ENCODE measurements around the gene TMEM214. TPM values are rescaled to one million over a fixed set of nuclear protein-coding genes. Genes with fewer than 3 reads are reported as not detected.

The TMEM214 gene
- total and polyA plus RNA-seq, 2 of the 8 experiments (the other 6 are each of a cell fraction or from before 2014, with no cell fraction given) = 49.7 to 71.0 TPM

- Histone ChIP-seq H3K18ac (ENCODE audit: extremely low read depth, low read length) (no peak overlapping the region), H4K91ac (replicated peaks; ENCODE audit: insufficient read length, low read length) (no peak overlapping the region), H3K4ac (replicated peaks; ENCODE audit: insufficient read length, low read depth, low read length) (no peak overlapping the region), H3K23me2 (ENCODE audit: low read depth, low read length) (no peaks in the 10 kb centered on the region; the same call in 1 of the 2 replicates), H2BK20ac (ENCODE audit: low read length) (no peak overlapping the region), H4K8ac (ENCODE audit: extremely low read depth, insufficient read depth, low read length) (no peak overlapping the region), H4K5ac (ENCODE audit: insufficient read length, low read depth, low read length) (no peak overlapping the region), H3K14ac (ENCODE audit: insufficient read length) (no peak overlapping the region), H2AK5ac (ENCODE audit: low read depth, low read length) (no peak overlapping the region), H3K4me1 (replicated peaks in 1 of 4; ENCODE audit: control insufficient read depth in 3 of 4, insufficient read depth in 4 of 4, low read length in 3 of 4) (no peaks in the 10 kb centered on the region), H2BK5ac (ENCODE audit: low read depth, low read length) (no peak overlapping the region), H2BK12ac (ENCODE audit: low read depth, low read length) (no peak overlapping the region), H3K79me1 (ENCODE audit: low read depth, low read length) (no peaks in the 10 kb centered on the region), H3K79me2 (ENCODE audit: control insufficient read depth in 1 of 2, insufficient read depth in 2 of 2, low read length in 2 of 2) (no peaks in the 10 kb centered on the region), H3K4me2 (ENCODE audit: insufficient read depth in 1 of 2, low read depth in 2 of 2, low read length in 2 of 2) (no peak overlapping the region), H3K9me3 (ENCODE audit: insufficient read depth in 2 of 2, low read depth in 1 of 2, low read length in 1 of 2) (no peaks in the 10 kb centered on the region), H3K27ac (ENCODE audit: low read depth, low read length) (no peak overlapping the region), H4K20me1 (replicated peaks in 1 of 2; ENCODE audit: control insufficient read depth in 1 of 2, insufficient read depth in 2 of 2, low read length in 2 of 2) (no peaks in the 10 kb centered on the region), H2BK120ac (replicated peaks; ENCODE audit: low read depth, low read length) (no peak overlapping the region), H3K23ac (ENCODE audit: insufficient read length) (no peak overlapping the region), H2BK15ac (ENCODE audit: low read length) (no peak overlapping the region), H3K4me3 (ENCODE audit: extremely low read depth in 1 of 4, insufficient read depth in 2 of 4, low read depth in 3 of 4, low read length in 4 of 4) (no peak overlapping the region), H3K27me3 (replicated peaks in 1 of 4; ENCODE audit: control insufficient read depth in 3 of 4, extremely low read depth in 1 of 4, insufficient read depth in 3 of 4, low read length in 3 of 4) (no peaks in the 10 kb centered on the region), H3K9ac (replicated peaks in 1 of 4; ENCODE audit: extremely low read depth in 1 of 4, low read depth in 3 of 4, low read length in 3 of 4) (no peak overlapping the region), H3K36me3 (ENCODE audit: control insufficient read depth in 2 of 4, insufficient read depth in 4 of 4, low read length in 3 of 4) (no peaks in the 10 kb centered on the region), H3K56ac (replicated peaks; ENCODE audit: insufficient read length, low read depth, low read length) (no peak overlapping the region), H2AFZ (ENCODE audit: low read length) (no peak overlapping the region)
- 83% methylated on average over 8 of the region's 8 CpGs; no CpG with 5 or more reads in 1 of the 2 experiments for WGBS, 2 experiments (ENCODE audit: extremely low coverage in 1 of 2, insufficient coverage in 1 of 2, insufficient read length in 1 of 2, insufficient replicate concordance in 2 of 2, low coverage in 1 of 2, low lambda C conversion rate in 2 of 2, missing lambda C conversion rate in 1 of 2)
- POLR2A ChIA-PET (ENCODE audit: partially characterized antibody) = interaction anchor here (0.9 to 1.5 kb wide), 3 partner anchors 9 to 19 kb away, joined by 3 to 5 read pairs (median 4); no protein-coding TSS in a partner anchor
- FAIRE-seq (no peak), DNase-seq (ENCODE audit: low read depth in 1 of 2, low spot score in 2 of 2) (no peak)
- TF ChIP-seq RNF2 (IDR thresholded peaks at IDR 0.05; ENCODE audit: borderline replicate concordance, low read depth, low read length, missing control alignments, poor library complexity, severe bottlenecking) (no peak), TEAD4 (IDR thresholded peaks at IDR 0.05; ENCODE audit: low read depth, low read length) (no peak), EGR1 (IDR thresholded peaks at IDR 0.05; ENCODE audit: borderline replicate concordance, low read depth, low read length) (no peak)
- TF ChIP-seq, protein P1, sequence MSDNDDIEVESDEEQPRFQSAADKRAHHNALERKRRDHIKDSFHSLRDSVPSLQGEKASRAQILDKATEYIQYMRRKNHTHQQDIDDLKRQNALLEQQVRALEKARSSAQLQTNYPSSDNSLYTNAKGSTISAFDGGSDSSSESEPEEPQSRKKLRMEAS (IDR thresholded peaks at IDR 0.05) = no peak
- CTCF ChIA-PET (ENCODE audit: partially characterized antibody) = interaction anchor here (0.9 to 2.6 kb wide), 8 partner anchors 21 to 143 kb away, joined by 3 to 11 read pairs (median 5); no protein-coding TSS in a partner anchor
Measured at GRCh38 chr2:26989156-26989555, 43.6 kb upstream of the TMEM214 start.

Data from H1 (cell line).